Endothelial cell of umbilical vein (primary cell): ENCODE results near the gene SORCS2.

Experiments
- MYC ChIP-seq: IDR thresholded peaks from one replicate; pipeline ENCODE4 v1.6.1; 2011; ENCODE audit warnings: mild to moderate bottlenecking, low read depth, low read length
- POLR2AphosphoS5 ChIP-seq: IDR thresholded peaks from 2 replicates; pipeline ENCODE4 v1.6.1; 2012; ENCODE audit warnings: low read depth, mild to moderate bottlenecking, control low read depth, low read length, moderate library complexity; ENCODE audit not compliant: insufficient read depth
- TF ChIP-seq, protein P1 (sequence below), 2 donors: IDR thresholded peaks; 1 replicate in 1 of 2; 2 replicates in 1 of 2; pipeline ENCODE4 v1.5.1; 2011; ENCODE audit warnings: low read length in 2 of 2, mild to moderate bottlenecking in 2 of 2, moderate library complexity in 2 of 2, control low read depth in 1 of 2, inconsistent platforms in 1 of 2, low read depth in 1 of 2; ENCODE audit not compliant: insufficient read depth in 1 of 2; ENCODE audit errors: extremely low read depth in 1 of 2
- TF ChIP-seq, protein P2 (sequence below): IDR thresholded peaks from 2 replicates; pipeline ENCODE4 v1.6.1; 2011; ENCODE audit not compliant: insufficient read depth, insufficient read length

DNA sequence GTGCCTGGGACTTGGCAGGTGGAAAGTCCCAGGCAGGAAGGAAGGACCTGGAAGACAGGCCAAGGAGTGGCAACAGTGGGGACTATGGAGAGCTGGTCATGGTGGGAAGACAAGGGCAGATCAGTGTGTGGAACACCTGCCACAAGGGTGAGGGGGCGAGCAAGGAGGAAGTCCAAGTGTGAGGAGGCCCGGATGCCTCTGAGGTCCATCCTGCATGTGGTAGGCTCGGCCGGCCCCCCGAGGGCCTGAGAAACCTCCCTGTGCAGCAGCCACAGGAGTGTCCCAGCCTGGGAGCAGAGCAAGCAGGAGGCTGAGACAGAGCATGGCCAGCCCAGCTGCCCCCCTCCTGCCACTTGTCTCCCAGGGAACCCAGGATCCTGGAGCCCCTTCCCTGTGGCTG is 282.9 kb downstream of the SORCS2 start:
- TF ChIP-seq, protein P1, sequence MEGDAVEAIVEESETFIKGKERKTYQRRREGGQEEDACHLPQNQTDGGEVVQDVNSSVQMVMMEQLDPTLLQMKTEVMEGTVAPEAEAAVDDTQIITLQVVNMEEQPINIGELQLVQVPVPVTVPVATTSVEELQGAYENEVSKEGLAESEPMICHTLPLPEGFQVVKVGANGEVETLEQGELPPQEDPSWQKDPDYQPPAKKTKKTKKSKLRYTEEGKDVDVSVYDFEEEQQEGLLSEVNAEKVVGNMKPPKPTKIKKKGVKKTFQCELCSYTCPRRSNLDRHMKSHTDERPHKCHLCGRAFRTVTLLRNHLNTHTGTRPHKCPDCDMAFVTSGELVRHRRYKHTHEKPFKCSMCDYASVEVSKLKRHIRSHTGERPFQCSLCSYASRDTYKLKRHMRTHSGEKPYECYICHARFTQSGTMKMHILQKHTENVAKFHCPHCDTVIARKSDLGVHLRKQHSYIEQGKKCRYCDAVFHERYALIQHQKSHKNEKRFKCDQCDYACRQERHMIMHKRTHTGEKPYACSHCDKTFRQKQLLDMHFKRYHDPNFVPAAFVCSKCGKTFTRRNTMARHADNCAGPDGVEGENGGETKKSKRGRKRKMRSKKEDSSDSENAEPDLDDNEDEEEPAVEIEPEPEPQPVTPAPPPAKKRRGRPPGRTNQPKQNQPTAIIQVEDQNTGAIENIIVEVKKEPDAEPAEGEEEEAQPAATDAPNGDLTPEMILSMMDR (IDR thresholded peaks at IDR 0.05; ENCODE audit: extremely low read depth in 1 of 2, insufficient read depth in 1 of 2, low read depth in 1 of 2, low read length in 2 of 2): no peak
- no peak for TF ChIP-seq MYC
- TF ChIP-seq, protein P2, sequence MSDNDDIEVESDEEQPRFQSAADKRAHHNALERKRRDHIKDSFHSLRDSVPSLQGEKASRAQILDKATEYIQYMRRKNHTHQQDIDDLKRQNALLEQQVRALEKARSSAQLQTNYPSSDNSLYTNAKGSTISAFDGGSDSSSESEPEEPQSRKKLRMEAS: no peak
- TF ChIP-seq POLR2AphosphoS5: no peak
